Fibroblast of peridontal ligament (primary cell): ENCODE measurements around the gene FOXN3.

Source experiments
- DNase-seq: peaks from one replicate; pipeline ENCODE4 v3.0.0-alpha.2; 2010; ENCODE audit errors: extremely low read depth

Gene FOXN3

DNA sequence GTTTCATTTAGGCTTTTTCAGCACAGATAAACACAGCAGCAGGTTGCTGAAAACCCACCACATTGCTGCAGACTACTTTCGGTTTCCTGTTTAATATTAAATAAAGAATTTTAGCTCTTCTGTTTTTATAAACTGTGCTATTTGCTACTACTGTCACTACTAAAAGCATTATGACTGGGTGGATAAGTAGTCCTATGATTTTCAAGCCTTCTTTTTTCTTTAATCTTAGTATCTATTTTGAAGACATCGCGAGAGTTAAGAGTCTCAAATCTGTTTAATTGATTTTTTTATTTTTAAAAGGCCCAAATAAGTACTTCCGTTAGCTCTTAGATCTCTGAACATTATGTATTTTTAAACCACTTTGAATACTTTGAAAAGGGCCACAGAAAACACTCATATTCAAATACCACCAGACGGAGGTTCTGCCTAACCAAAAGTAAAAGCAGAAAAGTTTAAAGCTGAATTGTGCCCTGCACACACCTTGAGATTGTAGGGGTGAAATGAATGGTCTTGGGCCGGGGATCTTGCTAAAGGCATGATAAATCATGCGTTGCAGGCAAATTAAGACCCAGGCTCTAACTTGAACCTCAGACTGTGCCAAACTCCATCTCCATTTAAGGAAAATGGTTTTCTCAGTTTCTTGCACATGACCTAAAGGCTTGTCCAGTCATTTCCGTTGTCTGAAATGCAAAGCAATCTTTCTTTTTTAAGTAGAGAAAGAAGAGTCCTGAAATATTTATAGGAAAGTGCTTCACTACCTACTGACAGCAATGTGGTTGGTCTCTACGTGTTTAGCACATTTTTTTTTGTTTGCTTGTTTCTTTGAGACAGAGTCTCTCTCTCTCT, 13.6 kb upstream of the FOXN3 start:
- DNase-seq = peak; percentile 65

- DNase-seq = no peak
Measured at GRCh38 chr14:89429199-89430181, 12.5 kb upstream of the FOXN3 start.

DNA sequence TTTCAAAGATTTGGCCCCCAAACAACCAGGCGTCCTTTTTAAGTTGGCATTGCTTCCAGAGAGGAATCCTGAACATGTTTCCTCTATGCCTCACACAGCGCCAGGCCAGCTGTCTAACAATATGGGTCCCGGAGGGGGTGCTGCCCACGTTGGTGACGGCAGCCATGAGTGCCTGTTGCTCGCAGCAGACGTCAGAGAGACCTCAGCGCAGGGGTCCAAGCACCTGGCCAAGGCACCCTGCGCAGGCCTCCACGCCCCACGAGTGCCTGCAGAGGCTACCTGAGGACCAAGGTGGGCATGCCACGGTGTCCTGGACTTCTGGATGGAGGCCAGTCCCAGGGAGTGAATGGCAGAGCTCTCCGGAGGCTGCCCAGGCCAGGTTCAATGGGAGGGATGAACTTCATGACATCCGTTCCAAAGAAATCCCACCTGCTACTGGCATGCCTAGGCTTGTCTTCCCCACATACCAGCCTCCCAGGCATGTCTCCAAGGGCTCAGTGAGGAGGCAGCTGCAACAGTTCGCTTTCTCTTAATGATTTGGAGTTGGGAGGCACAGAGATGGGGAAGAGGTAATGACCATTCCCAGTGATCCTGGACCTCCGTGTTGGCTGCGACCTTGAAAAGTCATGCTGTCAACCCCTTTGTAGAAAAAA, 11.6 kb upstream of the FOXN3 start:
- no peak for DNase-seq

DNA sequence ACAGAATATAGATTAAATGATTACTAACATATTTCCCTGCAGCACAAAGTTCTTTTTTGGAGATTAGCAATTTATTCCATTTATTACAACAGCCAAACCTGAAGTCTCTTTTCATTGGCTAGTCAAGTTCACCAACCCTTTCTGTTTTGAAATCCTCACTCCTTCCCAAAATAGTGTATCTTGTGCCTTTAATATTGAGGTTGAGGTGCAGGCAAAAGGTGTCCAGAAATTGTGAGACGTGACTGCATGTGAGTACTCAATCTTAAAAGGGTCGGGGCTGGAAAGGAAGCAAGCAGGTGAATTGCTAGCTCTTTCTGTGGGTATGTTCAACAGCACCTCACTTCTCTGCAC, 11.1 kb upstream of the FOXN3 start:
- DNase-seq = no peak

DNA sequence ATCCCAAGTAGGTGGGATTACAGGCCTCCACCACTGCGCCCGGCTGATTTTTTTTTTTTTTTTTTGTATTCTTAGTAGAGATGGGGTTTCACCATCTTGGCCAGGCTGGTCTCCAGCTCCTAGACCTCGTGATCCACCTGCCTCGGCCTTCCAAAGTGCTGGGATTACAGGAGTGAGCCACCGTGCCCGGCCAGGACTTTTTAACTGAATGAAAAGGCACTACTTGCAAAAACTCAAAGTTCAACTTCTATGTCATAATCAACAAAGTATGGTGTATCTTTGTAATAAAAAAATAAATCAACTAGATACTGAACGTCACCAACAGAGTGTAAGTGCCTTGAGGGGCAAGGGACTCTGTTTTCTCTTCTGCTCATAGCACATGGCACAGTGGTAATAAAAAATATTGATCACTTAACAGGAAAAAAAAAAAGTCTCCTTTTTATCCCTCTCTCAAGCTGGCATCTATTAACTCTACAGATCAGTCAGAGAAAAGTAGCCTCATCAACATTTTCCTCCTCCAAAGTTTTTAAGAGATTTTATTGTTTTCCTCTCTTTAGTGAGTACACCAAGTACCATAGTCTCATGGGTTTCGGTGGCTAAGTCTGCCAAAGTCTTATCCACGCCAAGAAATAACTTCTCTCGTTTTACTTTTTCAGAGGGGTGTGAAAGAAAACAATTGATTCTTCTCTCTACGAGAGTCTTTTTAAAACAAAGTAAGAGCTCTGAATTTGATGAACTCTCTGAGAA, 10.6 kb upstream of the FOXN3 start:
- no peak for DNase-seq

GRCh38 chr14:89425931-89426330, 8.9 kb upstream of the FOXN3 start:
- peak; percentile 96 for DNase-seq

DNA sequence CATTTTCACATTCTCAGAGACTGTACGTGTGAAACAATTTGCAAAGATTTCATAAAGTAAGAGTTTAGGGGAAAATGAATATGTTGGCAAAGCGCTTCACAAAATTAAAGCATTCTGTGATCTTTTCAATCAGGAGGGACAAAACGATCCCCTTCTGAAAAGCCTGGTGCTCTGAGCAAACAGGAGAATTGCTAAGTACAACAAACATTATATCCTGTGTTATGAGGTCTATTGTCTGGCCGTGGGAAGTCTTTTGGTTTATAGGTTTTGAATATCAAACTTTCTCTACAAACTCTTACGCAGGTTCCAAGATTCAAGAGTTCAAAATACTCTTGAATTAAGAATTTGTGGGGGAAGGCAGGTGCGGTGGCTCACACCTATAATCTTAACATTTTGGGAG, 7.2 kb upstream of the FOXN3 start:
- DNase-seq = no peak

DNA sequence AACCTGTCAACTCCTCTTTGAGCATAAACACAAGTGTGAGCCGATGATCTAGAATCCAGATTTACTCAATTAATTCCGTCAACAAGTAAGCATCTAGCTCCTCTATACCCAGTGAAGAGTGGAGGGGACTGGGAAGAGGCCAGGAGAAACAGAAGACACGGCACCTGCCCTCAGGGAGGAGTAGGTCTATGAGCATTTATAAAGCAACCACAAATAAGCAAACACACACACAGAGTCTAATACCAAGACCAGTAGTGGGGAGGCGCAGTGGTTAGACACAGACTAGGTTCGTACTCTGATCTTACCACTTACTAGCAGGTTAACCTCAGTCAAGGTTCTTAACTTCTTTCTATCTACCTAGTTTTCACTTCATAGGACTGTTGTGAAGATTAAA, 5.9 kb upstream of the FOXN3 start:
- no peak for DNase-seq

DNA sequence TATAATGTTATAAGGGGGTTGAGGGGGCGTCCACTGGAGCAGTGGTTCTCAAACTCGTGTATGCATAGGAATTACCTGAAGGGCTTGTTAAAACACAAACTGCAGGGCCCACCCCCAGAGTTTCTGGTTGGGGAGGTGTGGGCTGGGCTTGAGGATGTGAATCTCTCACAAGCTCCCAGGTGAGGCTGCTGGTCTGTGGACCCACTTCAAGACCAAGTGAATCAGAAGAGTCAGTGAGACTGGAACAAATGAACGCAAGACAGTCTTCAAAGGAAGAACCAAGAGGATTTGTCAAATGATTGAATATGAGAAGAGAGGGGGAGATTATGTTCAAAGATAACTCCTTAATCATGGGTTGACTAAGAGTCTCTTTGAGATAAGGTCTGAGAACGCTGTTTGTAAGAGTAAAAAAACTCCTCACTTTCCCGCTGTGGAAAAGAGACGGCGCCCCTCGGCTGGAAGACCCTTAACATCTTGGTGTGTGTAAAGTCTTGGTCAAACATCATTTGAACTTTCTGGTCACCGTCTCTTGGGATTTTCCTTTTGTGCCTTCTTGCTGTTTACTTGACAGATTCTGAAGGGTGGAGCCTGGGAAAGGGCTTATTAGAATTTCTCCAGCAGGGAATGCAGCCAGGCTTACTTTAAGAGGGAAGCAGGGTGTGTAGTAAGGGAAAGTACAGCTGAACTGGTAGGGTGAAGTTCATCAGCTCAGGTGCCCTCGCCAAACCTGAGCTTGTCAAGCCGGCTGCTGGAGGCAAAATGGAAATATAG, 5.3 kb upstream of the FOXN3 start:
- no peak for DNase-seq

- DNase-seq = no peak
Measured at GRCh38 chr14:89420502-89420901, 3.5 kb upstream of the FOXN3 start.

GRCh38 chr14:89419973-89420482, 3.0 kb upstream of the FOXN3 start:
- no peak for DNase-seq

- DNase-seq = no peak
Measured at GRCh38 chr14:89418976-89419375, 1.9 kb upstream of the FOXN3 start.

DNA sequence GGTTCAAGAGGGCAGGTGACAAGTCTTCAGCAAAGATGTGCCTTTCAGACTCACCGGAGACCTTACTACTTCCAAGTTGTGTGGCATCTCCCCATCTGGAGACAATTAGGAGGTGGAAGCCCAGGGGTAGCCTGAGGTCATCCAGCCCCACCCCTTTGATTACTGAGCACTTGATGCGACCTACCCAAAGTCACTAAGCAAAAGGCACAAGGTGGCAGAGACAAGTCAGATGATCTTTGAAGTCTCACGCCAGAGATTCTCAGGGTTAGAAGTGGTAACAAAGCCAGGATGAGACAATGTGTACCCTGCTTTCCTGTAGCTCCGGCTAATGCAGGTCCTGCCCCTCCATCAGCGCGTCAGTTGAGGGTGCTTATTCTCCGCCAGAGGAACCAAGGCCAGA, 1.4 kb upstream of the FOXN3 start:
- no peak for DNase-seq

DNA sequence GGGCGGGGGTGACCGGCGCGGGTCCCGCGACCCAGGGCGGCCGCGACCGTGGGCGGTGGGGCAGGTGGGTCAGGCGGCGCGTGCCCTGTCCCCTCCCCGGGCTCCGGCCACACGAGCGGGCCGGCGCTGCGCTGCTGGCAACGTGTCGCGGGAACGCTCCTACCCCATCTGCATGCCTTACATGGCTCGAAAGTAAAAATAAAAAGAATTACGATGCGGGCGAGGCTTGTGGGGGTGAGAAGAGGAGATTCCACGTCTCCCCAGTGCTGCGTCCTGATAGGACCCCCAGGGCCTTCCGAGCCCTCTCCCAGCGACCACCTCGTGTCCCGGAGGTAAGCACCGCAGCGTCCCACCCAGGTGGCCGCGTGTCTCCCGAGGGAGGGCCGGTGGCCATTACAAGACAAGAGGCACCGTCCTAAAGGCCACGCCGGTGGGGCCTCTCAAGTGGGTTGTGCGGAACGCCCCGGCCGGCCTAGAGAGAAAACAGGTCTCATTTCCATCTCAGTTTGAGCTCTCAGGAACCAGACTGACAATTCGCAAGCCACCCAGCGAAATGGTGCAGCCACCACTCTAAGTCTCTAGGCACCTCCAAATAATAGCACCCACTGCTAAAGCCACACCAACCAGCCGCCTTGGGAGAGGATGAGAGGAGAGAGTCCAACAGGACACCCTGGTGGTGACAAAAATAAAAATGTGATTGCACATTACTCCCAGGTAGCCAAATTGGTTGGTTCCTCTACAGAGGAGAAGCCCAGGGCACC, 612 bp upstream of the FOXN3 start:
- DNase-seq = peak; percentile 41

DNA sequence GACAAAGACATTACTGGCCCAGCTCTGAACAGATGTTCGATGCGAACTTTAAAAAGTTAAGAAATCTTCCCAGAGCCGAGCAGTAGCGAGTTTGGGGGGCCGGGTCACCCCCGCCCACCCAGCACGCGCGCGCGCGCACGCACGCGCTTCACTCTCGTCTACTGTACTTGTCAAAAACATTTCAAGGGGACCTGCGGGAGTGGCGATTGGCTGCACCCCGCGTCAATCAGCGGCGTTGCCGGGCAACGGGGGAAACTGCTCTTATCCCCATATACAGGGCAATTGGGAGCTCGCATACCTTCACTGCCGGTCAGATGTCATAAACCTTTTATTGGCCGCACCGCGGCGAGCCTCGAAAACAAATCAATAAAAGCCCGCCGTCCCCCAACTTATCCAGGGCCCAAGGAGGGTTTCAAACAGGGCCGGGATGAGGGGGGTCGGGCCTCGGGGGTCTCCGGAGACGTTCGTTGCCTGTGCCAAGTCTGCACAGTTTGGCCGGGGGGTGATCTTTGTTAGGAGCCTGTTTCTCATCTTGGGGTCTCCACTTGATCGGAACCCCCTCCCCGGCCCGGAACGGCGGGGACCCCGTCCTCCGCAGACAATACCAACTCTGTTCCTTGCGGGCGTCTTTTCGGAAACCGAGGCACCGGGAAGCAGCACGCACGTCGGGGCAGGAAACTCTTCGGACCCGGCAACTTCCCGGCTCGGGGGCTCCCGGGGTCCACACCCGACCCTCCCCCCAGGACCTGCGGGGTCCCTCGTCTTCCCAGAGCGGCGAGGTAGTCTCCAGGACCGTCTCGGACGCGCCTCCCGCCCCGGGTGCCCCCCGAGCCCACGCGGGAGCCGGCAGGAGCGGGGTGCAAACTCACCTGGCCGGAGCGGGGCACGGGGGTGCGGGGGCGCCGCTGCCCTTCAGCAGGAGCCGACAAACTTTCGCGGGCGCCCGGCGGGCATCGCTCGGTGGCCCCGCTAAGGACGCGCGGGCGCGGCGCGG, 734 bp downstream of the FOXN3 start:
- peak; percentile 98 for DNase-seq

DNA sequence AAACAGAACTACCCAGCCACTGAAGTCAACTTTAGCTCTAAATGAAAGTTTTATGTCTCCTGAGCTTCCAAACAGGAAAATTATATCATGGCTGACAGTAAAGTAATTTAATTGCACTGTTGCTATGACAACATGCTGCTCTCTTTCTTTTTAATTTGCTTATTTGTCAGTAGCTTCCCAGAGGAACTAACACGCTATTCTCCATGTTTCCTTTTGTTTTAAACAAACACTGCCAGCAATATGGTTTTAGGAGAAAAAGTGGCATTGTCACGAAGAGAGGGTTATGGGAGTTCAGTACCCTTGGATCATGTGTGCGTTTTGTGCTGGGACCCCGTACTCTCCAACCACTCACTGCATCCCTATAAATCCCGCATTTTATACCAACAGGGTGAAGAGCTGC, 1.9 kb downstream of the FOXN3 start:
- DNase-seq = peak; percentile 58

- DNase-seq = no peak
Measured at GRCh38 chr14:89411976-89412375, 5.1 kb downstream of the FOXN3 start.

DNA sequence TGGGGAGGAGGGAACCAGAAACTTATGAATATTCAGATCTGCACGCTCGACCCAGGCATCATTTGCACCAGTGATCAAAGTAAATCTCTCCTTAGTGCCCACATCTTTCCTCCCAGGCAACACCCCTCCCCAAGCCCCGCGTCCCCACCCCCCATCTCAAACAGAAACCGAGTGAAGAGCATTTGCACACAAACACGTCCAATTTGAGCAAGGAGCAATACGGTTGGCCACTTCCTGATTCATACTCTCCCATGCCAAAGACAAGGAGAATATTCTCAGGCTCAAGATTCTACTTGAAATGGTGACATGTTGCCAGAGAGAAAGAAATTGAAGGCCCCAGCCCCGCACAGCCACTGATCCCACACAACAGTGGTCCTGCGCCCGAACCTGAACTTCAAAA, 7.1 kb downstream of the FOXN3 start:
- no peak for DNase-seq
